Measurements from ENCODE around the gene GKN1.

Gene GKN1

GRCh38 chr2:68964282-68964681 is 10.2 kb upstream of the GKN1 start:
- no peak for DNase-seq

- DNase-seq: no peak
These were observed 6.2 kb upstream of the GKN1 start for GRCh38 chr2:68968221-68968620.

GRCh38 chr2:68969736-68970490 is 4.5 kb upstream of the GKN1 start:
- DNase-seq: no peak

- no peak for DNase-seq
These were observed 3.7 kb upstream of the GKN1 start for GRCh38 chr2:68970566-68971265.

- no peak for DNase-seq
These were observed 2.7 kb upstream of the GKN1 start for GRCh38 chr2:68971591-68972231.

GRCh38 chr2:68974946-68975665 is 670 bp downstream of the GKN1 start:
- no peak for DNase-seq

- no peak for DNase-seq
These were observed 1.4 kb downstream of the GKN1 start for GRCh38 chr2:68975844-68976243.

GRCh38 chr2:68977453-68977852 is 3.0 kb downstream of the GKN1 start:
- no peak for DNase-seq

GRCh38 chr2:68978098-68978497 is 3.7 kb downstream of the GKN1 start:
- no peak for DNase-seq

- DNase-seq: no peak
These were observed 6.5 kb downstream of the GKN1 start for GRCh38 chr2:68980956-68981355.

- no peak for DNase-seq
These were observed 12.6 kb downstream of the GKN1 start for GRCh38 chr2:68987021-68987503.

- DNase-seq: no peak
These were observed 14.6 kb downstream of the GKN1 start for GRCh38 chr2:68989035-68989434.

- DNase-seq: no peak
These were observed 17.9 kb downstream of the GKN1 start for GRCh38 chr2:68992341-68992740.

GRCh38 chr2:68992933-68993332 is 18.5 kb downstream of the GKN1 start:
- DNase-seq: no peak

- no peak for DNase-seq
These were observed 19.2 kb downstream of the GKN1 start for GRCh38 chr2:68993660-68994059.

GRCh38 chr2:68994864-68995263 is 20.4 kb downstream of the GKN1 start:
- DNase-seq: no peak

- no peak for DNase-seq
These were observed 21.5 kb downstream of the GKN1 start for GRCh38 chr2:68995916-68996315.

GRCh38 chr2:68997401-68997800 is 23.0 kb downstream of the GKN1 start:
- no peak for DNase-seq

GRCh38 chr2:69001879-69002278 is 27.4 kb downstream of the GKN1 start:
- DNase-seq: no peak

GRCh38 chr2:69003731-69004130 is 29.3 kb downstream of the GKN1 start:
- no peak for DNase-seq

- no peak for DNase-seq
These were observed 32.7 kb downstream of the GKN1 start for GRCh38 chr2:69007169-69007568.

- no peak for DNase-seq
These were observed 33.2 kb downstream of the GKN1 start for GRCh38 chr2:69007603-69008002.

All from activated naive CD4-positive, alpha-beta T cell treated with Interleukin-2 at 50 U/mL for 16 hours (primary cell).